HTERT RPE-1 (cell line): Measurements from ENCODE around the gene CACNA1S.

Experiments
- in situ Hi-C: fragments of 300-500 bp; cut with MboI; formaldehyde crosslinking; loops from 4 replicates; pipeline ENCODE4 v1.14.3; 2020; ENCODE audit warnings: low sequenced_read_pairs

Gene CACNA1S

DNA sequence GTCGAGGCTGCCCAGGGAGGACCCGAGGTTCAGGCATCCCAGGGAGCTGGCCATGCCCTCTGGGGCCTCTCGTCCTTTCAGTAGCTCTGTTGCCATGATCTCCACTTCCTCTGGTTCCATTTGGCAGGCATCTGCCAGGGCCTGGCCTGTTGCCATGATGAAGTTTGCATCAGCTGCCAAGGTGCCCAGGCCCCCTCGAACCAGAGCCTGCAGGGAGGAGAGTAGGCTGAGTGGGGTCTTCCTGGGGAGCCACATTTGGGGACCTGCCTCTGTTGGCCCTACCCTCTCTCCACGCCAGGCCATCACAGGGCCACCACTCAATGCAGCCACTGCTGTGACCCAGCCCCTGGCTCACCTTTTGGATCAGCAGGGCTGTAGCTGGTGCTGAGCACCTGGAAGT is 72.3 kb downstream of the CACNA1S start:
- in situ Hi-C loops = no loop called here

DNA sequence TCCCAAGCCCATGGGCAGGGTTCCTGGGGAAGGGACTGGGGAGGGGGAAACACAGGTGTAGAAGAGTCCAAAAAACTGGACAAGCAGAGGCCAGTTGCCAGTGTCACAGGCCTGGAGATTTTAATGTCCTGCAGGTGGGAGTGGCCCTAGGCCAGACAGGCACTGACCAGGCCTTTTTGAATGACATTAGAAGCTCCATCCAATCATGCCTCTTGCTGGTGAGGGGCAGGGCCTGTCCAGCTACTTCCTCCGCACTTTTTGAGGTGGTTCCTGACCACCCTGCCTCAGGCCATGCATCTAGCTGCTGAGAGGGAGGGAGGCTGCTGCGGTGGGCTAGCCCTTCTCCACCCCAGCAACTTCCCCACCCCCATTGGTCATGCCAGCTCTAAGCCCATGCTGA is 72.8 kb downstream of the CACNA1S start:
- in situ Hi-C loops = no loop called here

DNA sequence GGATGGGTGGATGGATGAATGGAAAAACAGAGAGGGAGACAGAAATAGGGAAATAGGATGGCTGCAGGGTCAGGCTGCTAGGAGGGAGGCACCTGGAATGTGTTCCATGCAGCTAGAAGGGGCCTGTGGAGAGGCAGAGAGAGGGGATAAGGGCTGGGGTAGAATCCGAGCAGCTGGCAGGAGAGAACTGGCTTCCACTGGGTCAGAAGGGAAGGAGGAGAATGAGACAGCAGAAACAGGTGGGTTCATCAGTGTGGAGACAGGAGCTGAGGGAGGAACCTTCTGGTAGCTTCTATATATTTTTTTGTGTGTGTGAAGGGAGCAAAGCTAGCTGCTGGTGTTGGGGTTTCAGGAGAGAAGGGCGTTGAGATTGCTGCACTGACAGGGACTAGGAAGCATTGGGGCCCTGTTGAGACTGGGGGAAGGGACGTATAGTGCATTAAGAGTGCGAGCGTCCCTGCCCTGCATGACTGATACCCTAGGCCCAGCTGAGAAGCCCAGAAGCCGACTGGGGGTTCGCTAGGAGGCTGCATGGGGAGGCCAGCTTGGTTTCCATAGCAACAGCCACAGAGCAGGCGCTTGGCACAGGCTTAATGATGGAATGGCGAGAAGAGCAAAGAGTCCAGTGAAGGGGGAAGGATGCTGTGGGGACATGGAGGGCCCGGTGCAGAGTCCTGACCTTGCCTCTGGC is 73.9 kb downstream of the CACNA1S start:
- in situ Hi-C loops = no loop called here

DNA sequence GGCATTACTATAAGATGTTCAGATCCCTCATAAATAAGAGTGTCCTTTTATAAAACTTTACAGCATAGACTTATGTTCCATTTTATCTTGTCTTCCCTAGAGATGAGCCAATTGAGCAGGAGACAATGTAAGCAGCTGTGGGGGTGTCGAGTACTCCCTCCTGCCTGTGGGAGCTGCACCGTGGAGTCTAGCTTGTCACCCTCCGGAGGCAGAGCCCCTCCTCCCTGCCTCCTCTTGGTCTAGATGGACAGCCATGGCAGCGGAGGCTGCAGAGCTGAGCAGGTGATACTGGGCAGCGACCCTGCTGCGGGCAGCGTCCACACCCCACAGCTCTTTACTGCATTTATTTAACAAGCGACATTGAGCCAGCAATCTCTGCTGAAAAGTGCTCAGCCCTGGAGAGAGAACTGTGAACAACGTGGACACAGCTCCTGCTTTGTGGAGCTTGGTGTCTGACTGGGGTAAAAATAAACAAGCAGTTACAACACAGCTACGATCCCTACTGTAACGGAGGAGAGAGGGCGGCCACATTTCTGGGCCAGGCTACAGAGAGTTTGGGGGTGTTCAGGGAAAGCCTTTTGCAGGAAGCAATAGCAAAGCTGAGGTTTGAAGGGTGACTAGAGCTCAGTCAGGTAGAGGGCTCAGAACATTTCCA is 75.9 kb downstream of the CACNA1S start:
- in situ Hi-C loops = no loop called here

DNA sequence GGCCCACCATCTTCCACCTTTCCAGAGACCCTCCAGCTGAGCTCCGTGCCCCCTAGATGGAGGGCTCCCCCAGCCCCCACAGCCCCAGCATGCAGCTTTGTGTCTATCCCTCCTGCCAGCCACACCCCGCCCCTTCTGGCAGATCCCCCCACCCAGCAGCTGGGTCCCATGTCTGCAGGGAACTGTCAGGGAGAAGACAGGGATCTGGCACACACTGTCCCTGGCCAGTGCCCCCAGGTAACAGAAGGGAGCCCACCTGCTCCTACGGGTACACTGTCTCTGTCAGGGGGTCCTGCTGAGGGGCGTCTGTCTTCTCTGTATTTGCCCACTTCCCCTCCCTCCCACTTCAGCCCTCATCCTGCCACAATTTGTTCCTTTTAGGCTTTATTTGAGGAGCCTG is 77.6 kb downstream of the CACNA1S start:
- in situ Hi-C loops = no loop called here

DNA sequence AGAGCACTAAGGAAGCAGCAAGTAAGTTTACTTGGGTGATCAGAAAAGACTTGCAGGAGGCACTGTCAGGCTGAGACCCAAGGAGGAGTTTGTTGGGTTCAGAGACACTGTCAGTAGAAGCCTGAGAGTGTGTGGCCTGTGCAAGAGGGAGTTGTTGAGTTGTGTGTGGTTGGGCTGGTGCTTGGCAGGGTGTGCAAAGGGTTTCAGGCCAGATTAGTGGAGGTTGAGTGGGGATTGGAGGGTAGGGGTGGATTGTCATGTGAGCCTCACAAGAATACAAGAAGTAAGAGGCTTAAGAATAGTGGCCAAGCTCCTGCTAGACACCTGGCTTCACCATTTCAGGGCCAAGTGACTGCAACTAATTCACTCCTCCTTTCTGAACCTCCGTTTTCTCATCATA is 79.8 kb downstream of the CACNA1S start:
- in situ Hi-C loops = no loop called here

DNA sequence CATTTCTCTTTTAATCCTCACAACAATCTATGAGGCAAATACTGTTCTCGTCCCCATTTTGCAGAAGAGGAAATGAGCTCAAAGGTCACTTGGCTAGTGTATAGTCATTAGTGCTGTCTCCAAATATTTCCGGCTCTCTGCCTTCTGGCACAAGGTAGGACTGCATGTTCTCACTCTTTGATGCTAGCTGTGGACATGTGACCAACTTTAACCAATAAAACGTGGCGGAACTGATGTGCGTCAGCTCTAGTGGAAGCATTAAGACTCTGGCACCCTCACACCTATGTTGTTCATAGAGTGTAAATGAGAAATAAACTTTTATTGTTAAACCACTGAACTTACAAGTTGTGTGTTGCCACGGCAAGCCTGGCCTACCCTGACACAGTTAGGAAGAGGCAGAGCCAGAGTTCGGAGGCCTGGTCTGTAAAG is 83.8 kb downstream of the CACNA1S start:
- in situ Hi-C loops = no loop called here

DNA sequence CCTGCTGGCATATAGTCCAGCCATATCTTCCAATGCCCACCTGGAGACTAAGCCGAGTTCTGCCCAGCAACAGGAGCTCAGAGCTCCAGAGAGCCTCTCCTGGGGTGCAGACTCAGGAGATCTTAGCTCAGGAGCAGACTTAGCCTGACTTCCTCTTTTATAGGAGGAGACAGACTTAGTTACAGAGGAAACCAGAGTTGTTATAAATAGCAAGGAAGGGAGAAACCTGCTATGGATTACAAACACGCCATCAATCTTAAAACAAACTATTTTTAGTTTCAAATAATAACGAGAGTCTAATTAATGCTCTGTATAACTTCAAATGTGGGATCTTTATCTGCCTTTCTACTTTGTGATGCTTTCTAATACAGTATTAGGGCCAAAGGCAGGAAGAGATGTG is 85.4 kb downstream of the CACNA1S start:
- in situ Hi-C loops = no loop called here

DNA sequence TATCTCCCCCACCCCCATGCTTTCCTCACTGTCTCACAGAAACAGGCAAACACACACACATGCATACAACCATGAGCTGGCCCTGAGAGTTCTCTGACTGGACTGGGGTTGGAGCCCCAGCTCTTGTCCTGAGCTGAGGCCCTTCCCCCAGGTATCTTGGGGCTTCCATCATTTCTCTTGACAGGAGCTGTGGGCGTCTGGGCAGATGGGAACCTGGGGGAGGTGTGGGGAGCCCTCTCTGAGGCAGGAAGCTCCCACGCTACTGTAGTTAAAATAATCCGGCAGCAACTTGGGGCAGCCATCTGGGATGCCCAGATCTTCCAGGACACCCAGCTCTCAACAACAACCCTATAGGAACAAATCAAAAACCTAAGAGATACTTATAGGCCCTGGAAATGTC is 86.0 kb downstream of the CACNA1S start:
- in situ Hi-C loops = no loop called here

DNA sequence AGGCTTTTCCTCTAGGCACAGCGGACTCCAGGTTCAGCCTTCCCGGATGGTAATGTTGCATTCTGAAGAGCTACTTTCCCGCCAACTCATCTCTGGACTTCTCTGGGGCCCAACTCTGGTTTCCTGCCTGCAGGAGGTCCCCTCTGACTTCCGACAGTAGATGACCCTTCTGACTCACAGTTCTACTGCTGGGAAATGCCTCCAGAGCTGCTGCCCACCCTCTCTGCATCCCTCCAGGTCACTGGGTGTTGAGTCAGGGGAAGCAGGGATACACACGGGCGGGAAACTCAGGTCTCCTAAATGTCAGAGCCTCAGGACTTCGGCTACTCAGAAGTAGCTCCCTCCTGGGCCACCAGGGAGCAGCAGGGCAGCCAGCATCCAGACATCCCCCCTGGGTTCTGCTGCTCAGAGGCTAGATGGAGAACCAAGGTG is 86.6 kb downstream of the CACNA1S start:
- in situ Hi-C loops = no loop called here

DNA sequence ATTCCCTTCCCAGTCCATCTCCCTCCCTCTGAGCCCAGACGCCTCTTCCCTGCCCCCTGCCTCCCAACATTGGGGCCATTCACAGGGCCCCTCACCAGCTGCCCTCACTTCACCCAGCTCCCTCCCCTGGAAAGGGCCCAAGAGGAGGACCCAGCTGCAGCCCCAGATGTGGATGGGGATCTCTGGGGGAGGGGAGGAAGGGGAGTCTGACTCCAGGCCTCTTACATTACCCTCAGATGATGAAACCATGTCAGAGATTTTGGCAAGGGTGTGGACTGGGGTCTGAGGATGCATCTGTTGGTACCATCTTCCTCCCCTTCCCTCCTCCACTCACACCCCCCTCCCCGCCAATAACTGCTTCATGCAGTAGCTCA is 87.6 kb downstream of the CACNA1S start:
- in situ Hi-C loops = no loop called here

DNA sequence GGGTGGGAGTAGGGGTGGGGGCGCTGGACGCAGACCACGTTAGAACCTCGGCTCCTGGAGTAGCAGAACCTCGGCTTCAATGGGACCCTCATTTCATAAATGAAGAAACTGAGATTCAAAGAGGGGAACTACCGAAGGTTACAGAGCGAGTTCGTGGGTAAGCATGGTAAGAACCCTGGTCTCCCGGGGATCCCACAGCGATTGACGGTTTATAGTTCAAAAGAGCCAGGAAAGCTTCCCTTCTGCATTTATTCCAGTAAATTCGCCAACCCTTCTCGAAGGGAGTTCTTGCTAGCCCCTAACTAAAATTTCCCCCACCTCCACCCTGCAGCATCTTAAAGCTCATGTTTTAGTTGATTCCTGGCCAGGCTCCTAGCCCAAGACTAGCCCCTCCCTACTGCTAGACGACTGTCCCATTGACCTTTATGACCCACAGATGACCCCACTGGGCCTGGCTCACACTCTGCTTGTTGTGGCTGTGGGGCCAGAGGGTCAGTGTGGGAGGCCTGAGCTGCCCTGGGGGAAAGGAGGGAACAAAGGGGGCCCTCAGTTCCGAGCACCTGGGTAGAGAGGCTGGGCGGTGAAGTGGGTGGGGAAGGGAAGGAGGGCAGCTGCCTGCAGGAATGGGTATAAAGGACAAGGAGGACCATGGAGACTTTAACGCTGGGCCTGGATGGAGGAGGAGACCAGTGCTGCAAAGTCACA is 88.2 kb downstream of the CACNA1S start:
- in situ Hi-C loops = no loop called here

DNA sequence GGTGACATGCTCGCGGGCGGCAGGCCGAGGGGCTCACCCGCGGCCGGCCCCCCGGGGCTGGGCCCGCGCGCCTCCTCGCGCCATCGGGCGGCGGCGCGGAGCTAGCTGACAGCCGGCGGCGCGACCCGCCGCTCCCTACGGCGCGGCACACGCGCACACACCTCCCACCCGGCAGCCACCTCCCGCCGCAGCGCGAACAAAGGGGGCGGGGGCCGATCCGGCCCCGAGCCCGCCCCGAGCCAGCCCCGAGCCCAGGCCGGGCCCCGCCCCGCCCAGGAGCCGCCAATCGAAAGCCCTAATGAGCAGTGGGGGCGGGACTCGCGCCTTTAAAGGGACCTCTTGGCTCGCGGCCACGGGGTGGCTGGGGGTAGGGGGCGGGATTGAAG is 88.7 kb downstream of the CACNA1S start, which contains the start of gene KIF21B:
Gene KIF21B (minus strand): TSS at position 198 of the 386 bp plus-strand sequence. CDS start 331 bp downstream, outside the sequence.
- in situ Hi-C loops = no loop called here

DNA sequence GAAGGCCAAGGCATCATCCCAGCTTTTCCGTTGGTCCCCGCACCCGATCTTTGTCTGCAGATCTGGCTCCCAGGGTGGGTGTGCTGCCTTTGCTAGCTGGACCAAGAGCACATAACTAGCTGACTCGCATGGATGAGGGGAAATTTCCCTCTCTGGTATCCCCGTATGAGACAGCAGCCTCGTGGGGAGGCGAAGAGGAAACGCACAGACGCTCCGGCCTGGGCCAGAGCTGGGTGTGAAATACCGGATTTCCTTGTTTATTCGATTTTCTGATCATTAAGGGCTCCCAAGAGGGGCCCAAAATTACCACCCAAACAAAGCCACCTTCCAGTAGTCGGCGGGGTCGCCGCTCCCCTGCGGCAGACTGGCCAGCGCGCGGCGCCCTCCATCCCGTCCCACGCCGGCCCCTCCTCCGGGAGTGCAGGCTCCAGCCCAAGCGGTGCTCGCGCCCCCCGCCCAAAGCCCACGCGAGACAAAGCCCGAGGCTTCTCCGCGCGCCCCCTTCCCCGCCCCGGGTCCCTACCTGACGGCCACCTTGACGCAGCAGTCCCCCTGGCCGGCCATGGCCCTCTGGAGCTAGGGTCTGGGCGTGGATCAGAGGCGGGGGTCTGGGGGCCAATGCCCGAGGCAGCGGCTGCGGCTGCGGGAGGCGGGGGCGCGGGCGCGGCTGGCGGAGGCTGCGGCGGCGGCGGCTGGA is 89.3 kb downstream of the CACNA1S start:
- in situ Hi-C loops = no loop called here

DNA sequence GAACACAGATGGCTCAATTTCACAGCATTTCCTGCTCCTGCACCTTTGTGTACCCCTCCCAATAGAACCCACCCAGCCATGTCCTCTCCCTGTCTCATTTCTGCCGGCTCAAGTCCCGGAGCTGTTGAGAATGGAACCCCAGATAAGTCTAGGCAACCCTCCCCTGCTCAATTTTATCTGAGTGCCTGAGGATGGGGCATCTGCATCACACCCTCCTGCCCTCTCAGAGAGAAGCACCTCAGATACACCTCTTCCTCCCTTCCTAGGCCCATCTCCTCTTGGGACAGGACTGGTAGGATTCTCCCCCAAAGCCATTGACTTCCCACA is 89.8 kb downstream of the CACNA1S start:
- in situ Hi-C loops = no loop called here

DNA sequence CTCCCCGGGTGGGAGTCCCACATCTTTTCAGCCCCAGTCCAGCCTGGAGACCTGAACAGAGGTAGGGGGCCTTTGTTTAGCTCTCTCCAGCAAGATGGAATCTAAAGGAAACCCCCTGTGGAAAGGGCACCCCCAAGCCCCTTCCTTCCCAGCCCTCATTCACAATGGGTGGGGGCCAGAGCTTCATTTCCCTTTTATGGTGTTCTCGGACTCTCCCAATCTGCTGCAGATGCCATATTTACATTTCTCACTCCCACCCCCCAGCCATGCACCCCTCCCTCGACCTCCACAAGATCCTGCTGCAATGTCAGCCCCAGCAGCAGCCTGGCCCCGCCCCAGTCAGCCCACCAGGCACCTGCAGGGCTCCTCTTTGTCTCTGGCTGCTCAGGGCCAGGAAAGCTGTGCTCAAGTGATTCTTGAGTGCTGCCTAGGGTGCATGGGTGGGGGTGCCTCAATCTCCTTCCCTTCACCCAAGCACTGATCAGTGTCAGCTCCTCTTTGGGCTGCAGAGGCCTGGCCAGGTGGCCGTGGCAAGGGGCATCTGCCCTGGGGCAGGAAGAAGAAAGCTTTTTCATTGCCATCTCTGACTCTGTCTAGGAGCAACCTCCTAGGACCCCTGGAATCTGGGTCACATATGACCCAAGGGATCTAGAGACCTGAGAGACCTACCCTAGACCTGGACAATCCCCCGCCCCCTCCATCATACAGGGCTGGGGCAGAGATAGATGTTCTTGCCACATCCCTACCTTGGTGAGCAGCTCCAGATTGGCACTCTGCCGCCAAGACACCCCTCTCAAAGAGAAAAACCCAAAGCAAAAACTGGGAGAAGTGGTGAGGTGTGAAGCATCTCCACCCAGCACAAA is 90.4 kb downstream of the CACNA1S start:
- in situ Hi-C loops = no loop called here

DNA sequence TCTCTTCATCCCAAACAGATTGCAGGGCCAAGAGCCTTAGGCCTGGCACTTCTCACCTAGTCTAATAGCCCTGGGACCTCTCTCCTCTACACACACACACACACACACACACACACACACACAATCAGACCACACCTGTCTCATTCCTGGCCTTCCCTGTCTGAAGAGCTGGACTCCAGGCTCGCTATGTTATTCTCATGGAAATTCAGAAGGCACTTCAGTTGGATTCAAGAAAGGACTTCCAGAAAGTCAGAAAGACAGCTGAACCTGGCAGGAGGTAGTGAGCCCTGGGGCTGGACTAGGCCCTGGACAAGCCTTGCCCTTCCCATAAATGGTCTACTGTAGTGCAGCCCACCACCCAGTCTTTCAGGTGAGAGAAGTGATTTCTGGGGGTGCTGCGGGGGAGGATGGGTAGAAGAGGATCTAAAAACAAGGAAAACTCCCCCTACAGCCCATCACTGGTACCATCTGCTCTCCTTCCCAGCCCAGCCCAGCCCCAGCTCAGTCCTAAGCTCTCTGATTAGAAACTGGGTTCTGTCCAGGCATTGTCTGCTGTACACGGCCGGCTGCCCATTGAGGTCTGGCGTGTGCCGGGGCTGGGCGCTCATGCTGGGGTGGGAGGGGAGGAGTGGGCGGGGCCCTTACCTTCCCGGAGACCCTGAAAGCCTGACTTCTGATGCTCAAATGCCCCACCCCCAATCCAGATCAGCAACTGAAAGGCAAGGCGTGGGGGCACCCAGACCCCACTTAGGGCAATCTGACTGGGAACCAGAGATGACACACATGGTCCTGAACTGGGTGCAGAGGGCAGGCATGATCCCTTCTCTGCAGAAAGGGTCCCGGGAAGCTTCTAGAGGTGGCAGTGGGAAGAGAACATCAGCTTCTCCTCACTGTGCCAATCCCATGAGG is 91.3 kb downstream of the CACNA1S start:
- in situ Hi-C loops = no loop called here

DNA sequence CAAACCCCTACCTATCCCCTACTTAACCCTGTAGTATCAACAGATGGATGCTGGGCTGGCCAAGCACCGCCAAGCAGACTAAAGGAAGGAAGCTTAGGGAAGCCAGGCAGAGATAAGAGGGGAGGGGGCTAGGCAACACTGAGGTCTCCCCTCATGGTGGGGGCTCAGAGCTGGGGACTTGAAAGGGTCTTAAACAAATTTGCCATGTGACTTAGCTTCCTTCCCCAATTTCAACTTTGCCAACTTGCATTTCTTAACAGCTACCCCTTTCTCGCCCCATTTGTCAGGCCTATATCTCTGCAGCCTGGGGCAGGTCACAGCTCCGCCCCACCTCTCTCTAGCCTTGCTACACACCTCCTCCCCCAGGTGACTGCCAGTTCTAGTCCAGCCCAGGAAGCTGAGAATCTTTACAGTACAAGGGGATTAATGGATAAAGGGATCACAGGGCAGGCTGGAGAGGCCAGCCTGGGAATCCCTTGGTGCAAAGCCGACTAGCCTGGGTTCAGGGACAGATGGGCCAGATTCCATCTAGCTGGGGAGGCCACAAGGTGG is 92.1 kb downstream of the CACNA1S start:
- in situ Hi-C loops = no loop called here

DNA sequence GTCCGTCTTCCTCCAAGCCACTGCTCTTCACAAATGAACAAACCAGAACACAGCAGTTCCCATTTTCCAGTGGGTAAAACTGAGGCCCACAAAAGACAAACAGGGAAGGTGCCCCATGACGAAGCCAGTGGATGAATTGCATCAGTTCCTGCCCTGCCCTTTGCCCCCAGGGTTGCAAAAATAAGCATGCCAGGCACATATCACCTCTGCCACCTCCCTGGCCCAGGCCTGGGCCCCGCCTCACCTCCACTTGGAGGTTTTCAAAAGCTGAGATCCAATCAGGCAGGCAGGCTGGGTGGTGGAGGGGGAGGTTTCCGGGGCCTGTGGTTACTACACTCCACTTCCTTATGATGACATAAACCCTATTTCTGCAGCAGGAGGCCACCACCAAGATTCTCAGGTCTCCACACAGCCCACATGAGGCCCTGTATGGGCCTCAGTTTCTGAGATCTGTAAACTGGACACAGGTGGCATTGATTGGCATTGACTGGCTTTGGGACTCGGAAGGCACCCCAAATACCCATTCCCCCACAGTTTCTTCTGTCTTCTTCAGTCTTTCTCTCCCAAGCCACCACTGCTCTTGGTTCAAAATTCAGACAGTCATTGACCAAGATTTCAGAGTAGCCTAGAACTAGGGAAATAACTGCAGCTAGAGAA is 92.8 kb downstream of the CACNA1S start:
- in situ Hi-C loops = no loop called here
